Diencephalon (tissue), 1 donor: ENCODE data around the gene PIK3CG. TPM values are rescaled to one million over a fixed set of nuclear protein-coding genes. Genes with fewer than 3 reads are reported as not detected.

Experiments
- total RNA-seq: library from RNA; depleted of rRNA; stranded (reverse); fragments of >200 nt; gene quantifications from one replicate; pipeline ENCODE4 v1.2.3, GENCODE V29; 2014

Gene PIK3CG
- total RNA-seq: 1.8 TPM

GRCh38 chr7:106865130-106866041, at the start of gene PIK3CG:
Gene PIK3CG (plus strand): TSS chr7:106865282. CDS start chr7:106867562, 2,280 bp downstream.

Other genes with a start within 250 kb of the PIK3CG start
- gene CCDC71L, start 204.1 kb upstream of the PIK3CG start, total RNA-seq: 25.6 TPM
- 197 TPM for gene PRKAR2B, start 179.4 kb downstream of the PIK3CG start, total RNA-seq